Measurements from ENCODE around the gene SELENBP1.
"Not testable (repeated sequence)": the region's sequence is repeated elsewhere in the genome, so short reads cannot be mapped to it uniquely, and the experiment has no call there.

Gene SELENBP1

DNA sequence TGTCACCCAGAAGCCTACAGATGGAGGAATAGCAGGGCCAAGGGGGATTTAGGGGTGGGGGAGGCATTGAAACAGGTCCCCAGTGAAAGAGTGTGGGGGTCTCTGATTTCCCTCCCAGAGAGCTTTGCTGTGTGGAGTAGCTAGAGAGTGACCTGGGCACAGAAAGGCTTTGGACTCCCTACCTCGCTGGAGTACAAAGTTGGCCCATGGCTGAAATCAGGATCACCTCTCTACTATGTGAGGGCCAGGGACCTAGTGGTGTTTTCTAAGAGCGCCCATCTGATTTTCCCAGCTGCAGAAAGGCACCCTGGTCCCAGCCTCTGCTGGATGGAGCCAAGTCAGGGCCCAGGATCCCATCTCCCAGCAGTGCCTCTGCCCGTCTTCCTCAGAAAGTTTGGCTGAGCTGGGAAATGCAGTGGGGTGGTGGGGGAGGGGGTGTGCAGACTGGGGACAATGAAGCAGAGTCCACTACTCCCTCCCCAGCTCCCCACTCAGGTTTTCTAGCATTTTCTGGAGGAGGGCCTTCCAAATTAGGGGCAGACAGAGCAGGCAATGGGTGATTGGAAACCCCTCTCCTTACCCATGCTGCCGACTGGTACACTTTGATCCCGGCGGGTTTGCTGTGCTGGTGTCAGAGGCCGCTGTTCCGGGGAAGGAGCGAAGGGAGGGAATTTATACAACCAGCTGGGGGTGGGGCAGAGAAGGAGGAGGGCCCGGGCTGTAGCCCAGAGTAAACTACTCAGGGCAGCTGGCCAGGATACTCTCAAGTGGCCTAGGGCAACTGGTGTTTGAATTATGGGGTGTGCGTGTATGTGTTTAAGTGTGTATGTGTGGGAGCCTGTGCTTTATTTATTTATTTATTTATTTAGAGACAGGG, at the start of gene SELENBP1:
TSS of gene SELENBP1 (minus strand) at position 648 of the 877 bp plus-strand sequence. CDS start at position 584, 64 bp downstream.
- no peak for DNase-seq (ENCODE audit: low read depth, low spot score)

DNA sequence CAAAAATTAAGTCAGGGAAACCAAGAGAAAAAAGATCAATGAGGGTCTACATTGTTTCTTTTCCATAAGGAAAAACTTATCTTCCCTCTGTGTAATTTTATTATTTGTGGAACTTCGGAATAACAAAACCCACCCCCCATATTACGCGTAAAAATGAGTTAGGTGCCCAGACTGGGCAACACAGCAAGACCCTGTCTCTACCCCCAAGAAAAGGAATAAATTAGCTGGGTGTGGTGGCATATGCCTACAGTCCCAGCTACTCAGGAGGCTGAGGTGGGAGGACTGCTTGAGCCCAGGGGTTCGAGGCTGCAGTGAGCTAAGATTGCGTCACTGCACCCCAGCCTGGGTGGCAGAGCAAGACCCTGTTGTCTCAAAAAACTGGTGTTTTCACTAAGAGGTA, 47.3 kb upstream of the SELENBP1 start:
- DNase-seq (ENCODE audit: low read depth, low spot score), result no peak

DNA sequence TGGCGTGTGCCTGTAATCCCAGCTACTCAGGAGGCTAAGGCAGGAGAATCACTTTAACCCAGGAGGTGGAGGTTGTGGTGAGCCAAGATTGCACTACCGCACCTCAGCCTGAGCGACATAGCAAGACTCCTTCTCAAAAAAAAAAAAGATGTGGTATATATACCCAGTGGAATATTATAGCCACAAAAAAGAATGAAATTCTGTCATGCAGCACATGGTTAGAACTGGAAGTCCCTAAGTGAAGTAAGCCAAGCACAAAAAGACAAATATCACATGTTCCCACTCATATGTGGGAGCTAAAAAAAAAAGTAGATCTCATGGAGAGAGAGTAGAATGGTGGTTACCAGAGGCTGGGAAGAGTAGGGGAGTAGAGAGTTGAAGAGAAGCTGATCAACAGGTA, 45.6 kb upstream of the SELENBP1 start:
- DNase-seq (ENCODE audit: low read depth, low spot score), result no peak

DNA sequence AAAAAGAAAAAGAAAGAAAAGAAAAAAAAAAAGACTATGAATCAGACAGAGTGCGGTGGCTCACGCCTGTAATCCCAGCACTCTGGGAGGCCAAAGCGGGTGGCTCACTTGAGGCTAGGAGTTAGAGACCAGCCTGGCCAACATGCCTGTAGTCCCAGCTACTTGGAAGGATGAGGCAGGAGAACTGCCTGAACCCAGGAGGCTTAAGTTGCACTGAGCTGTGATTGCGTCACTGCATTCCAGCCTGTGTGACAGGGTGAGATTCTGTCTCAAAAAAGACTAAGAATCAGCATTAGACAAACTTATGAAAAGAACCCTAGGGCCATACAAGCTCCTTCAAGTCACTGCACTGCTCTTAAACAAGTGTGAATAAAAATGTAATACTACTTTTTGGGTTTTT, 43.7 kb upstream of the SELENBP1 start:
- DNase-seq (ENCODE audit: low read depth, low spot score), result no peak

DNA sequence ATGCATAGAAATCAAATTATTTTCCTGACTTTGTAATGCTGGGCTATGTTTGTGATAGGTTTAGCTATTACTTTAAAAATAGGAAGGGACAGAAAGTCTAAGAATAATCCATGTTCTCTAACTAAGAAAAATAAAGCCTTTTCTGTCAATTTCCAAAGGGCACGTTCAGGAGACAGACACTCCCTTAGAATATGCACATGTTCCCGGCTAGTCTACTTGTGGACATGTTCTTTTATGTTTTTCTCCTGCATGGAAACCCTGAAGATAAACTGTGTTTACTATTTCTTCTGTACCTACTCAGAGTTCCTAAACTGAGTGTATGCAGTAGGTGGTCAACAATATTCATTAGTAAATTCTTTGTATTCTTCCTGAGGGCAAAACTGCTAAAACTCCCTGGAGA, 39.4 kb upstream of the SELENBP1 start:
- DNase-seq (ENCODE audit: low read depth, low spot score), result no peak

DNA sequence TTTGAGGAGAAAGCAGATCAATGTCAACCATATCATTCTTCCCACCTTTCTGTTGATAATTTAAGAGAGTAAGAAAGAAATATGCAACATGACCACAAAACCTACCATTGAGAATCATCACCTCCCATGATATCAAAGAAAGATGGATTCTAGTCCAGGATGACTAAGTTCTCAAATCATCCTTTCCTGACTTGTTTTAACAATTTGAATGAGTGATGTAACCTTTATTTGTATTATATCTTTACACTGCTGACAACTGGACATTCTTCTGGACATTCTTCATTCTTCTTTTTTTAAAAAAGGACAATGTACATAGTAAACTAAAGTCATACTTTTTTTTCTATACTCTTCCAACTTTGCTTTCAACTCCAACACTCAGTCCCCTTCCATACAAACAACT, 36.4 kb upstream of the SELENBP1 start:
- DNase-seq (ENCODE audit: low read depth, low spot score), result no peak

DNA sequence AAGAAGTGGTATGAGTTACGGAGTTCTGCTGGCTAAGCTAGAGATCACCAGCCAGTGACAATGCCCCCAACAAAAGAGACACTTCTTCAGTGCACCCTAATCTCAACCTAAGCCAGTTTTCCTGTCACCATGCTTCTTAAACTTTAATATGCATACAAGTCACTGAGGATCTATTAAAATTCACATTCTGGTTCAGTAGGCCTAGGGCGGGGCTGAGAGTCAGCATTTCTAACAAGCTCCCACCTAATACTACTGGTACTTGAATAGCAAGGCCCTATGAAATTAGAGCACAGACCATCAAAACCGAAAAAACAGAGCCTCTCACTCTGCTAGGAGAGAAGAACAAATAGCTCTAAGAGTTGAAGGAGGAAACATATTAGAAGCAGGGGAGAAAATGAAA, 34.8 kb upstream of the SELENBP1 start:
- DNase-seq (ENCODE audit: low read depth, low spot score), result no peak

DNA sequence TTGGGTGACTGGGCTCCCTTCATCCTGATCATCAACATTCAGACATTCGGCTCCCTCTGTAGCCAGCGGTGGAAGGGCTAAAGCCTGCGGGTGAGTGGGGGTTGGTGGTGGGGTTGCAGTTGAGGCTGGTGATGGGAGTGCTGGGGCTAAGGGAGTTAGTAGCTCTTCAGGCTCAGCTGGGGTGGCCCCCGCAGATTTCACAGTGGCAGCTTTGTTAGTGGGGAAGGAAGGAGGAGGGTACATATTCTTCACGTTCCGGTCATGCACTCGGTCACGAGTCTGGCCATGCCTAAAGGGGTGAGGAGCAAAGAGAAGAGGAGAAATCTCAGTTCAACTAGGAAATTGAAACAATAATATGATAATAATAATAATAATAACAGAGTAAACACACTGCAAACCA, 33.7 kb upstream of the SELENBP1 start:
- no peak for DNase-seq (ENCODE audit: low read depth, low spot score)

DNA sequence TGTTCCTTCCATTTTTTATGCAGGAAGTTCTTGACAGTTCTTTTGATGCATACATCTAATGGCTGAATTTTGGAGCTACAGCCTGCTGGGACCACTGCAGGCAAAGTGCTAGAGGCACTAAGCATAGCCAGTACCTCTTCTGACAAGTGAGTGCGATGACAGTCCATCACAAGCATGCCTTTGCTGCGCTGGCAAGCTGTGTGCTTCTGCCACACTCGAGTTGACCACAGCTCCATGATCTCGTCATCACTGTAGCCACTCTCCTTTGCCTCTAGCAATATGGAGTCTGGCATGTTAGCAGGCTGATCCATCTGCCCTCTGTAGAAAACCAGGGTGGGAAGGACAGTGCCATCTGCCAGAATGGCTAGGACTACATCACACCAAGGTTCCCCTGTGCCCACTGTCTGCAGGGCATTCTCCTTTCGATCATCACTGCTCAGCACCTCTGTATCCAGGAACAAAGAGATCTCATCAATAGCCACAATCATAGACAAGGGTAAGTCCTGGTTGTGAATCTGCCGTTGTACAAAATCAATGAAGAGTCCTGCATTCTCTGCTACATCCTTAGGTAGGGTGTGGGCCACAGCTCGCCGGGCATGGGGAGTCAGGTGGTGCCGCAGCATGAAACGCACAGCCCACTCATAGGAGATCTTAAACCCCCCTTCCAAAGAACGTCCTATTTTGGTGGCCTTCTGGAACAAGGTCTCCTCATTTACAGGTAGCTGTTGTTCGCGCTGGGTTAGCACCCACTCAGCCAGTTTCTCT, 32.9 kb upstream of the SELENBP1 start:
- no peak for DNase-seq (ENCODE audit: low read depth, low spot score)

DNA sequence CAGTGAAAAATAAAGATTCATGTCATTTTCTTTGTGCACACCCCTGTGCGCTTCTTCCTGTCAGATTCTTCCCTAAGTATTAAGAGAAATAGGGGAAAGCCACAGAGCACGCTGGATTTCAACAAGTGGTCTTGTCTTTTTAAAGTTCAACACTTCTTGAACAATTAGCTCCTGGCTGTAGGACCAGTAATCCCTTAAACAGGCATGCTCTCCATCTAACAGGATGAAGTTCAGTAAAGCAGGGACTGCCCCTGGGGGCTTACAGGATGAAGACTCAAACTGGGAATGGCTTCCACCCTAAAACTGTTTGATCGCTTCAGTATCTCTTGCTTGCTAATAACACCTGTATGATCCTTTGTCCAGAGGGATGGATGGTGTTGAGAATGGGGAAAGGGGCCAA, 31.1 kb upstream of the SELENBP1 start:
- no peak for DNase-seq (ENCODE audit: low read depth, low spot score)

DNA sequence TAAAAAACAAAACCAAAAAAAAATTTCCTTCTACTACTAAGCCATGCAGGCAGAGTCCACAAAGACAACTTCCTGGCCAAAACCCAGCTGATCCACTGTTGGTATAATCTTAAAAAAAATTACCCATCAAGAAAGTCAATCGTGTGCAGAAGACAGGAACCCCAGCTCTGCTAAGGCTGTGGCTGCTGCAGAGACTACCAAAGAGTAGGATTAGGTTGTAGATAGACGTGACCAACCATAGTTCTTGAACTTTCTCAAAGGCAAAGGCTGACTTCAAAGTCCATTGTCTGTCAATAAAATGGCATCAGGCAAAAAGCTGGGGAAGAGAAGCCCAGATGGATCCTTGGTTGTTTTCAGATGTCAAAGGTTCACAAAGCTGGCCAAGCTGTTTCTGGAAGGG, 30.3 kb upstream of the SELENBP1 start:
- no peak for DNase-seq (ENCODE audit: low read depth, low spot score)

DNA sequence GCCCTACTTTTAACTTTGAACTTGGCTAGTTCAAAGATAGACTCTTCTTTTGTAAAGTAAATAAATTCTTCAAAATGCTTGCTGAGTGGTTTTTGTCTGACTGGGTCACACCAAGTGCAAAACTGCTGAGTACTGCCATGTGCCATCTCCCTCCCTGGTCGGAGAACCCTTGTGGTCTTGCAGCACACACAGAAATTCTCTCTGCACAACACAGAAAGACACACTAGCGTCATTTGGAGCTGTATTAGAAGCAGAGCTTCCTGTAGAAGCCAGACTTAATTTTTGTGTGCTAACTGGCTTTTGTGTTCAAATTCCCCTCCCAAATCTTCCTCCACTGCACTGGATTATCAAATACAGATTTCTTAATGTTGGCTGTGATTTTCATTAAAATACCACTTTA, 29.4 kb upstream of the SELENBP1 start:
- no peak for DNase-seq (ENCODE audit: low read depth, low spot score)

DNA sequence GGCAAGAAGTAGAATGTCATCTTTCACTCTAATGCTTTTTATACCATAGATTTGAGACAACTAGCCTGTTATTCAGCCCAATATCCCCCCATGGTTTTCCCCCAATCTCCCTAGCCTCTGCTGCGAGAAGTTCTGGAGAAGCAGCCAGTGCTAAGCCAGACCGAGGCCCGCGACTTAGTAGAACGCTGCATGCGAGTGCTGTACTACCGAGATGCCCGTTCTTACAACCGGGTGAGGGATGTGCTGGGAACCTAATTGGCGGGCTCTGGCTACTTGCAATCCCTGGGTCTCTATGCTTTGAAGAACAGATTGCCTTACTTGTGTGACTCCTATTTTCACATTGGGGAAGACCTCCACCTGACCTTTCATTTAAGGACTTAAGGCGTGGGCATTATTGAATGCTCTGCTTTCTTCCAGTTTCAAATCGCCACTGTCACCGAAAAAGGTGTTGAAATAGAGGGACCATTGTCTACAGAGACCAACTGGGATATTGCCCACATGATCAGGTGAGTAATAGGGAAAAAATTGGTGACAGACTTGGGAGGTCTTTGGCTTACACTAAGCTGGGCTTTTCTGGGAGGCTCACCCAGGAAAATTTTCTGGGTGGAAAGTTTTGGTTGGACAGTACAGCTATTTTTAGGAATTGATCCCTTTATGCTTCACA, 28.8 kb upstream of the SELENBP1 start:
- DNase-seq (ENCODE audit: low read depth, low spot score), result no peak

DNA sequence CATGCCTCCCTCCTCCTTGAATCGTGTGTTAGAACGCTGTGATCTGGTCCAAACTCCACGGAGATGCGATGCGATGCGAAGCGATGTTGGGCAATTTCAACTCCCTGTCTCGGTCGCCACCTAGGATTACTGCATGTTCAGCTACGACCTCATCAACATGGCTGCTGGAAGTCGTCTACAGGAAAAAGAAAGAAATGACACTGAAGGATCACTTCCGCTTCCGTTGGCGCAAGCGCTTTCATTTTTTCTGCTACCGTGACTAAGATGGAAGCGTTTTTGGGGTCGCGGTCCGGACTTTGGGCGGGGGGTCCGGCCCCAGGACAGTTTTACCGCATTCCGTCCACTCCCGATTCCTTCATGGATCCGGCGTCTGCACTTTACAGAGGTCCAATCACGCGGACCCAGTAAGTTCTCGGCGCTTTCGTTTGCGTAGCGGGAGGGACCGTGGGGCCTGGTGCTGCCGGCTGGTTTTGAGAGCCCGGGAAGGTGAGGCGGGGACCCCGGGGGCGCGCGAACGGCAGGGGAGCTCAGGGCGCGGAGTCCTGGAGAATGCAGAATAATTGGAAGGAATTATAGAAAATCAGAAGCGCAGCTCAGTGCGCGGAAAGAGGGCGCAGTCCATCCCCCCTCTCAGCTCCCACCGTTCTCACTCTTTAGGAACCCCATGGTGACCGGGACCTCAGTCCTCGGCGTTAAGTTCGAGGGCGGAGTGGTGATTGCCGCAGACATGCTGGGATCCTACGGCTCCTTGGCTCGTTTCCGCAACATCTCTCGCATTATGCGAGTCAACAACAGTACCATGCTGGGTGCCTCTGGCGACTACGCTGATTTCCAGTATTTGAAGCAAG, 27.0 kb upstream of the SELENBP1 start, which contains the start of gene PSMB4:
TSS of gene PSMB4 (plus strand) at position 250 of the 848 bp plus-strand sequence. CDS start at position 265, 15 bp downstream.
- peak; percentile 78 for DNase-seq (ENCODE audit: low read depth, low spot score)

DNA sequence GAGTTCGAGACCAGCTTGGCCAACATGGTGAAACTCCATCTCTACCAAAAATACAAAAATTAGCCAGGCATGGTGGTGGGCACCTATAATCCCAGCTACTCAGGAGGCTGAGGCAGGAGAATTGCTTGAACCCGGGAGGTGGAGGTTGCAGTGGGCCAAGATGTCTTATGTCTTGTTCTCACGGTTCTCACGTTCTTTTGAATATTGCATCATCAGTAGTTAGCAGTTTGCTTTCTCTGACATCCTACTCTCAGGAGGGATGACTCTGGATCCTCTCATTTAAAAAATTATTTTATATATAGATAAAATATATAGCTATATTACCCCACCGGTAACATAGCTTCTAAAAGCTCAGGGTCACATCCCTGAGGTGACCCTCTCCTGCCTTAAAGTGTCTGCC, 23.8 kb upstream of the SELENBP1 start:
- not testable (repeated sequence) for DNase-seq (ENCODE audit: low read depth, low spot score)

DNA sequence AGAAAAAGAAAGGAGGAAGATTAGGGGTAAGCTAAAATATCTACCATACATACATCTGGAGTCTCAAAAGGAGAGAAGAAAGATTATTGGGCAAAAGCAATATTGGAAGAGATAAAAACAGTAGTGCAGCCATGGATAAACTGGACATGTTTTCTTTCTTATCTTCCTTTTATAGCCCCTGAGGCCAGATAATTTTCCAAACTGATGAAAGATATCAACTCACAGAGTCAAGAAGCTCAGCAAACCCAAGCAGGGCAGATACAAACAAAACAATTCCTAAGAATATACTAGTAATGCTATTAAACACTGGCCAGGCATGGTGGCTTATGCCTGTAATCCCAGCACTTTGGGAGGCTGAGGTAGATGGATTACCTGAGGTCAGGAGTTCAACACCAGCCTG, 21.1 kb upstream of the SELENBP1 start:
- DNase-seq (ENCODE audit: low read depth, low spot score), result no peak

DNA sequence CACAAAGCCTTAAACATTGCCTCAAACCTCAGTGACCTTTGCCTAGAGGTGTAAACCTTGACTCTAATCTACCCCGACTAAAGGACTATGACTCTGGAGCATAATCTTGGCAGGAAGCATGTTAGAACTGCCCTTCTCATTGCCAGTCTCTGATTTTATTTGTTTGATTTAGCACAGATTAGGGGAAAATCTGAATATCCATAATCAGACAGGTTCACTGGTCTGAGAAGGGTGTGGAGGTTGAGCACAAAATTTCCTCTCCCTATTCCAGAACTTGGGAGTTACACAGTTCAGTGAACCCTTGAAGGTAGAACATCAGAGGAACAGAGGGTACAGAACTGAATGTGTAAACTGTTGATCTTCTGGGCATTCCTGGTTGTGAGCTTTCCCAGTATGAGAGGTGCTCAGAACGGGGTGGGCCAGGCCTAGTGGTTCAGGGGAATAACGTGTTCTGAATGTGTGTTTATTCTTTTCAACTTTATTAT, 18.6 kb upstream of the SELENBP1 start:
- no peak for DNase-seq (ENCODE audit: low read depth, low spot score)

DNA sequence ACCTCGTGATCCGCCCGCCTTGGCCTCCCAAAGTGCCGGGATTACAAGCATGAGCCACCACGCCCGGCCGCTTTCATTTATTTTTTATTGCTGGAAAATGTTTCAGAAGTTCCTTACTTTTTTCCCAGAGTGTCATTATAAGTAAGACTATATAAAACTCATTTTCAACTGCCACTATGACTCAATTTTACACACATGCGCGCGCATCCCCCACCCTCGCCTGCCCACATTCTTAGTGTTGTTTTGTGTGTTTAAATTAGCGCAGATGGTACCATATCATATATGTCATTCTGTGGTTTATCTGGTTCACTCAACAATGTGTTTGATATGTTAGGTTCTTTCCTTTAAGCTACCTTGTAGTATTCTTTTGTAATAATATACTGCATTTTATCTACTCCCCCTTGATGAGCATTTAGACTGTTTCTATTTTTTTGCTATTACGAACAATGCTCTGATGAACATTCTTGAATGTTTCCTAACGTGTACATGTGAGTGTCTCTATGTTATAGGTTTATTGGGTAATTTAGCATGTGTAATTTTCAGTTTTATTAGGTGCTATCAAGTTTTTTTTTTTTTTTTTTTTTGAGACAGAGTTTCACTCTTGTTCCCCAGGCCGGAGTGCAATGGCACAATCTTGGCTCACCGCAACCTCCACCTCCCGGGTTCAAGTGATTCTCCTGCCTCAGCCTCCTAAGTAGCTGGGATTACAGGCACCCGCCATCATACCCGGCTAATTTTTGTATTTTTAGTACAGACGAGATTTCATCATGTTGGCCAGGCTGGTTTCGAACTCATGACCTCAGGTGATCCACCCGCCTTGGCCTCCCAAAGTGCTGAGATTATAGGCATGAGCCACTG, 17.9 kb upstream of the SELENBP1 start:
- DNase-seq (ENCODE audit: low read depth, low spot score), result not testable (repeated sequence)

DNA sequence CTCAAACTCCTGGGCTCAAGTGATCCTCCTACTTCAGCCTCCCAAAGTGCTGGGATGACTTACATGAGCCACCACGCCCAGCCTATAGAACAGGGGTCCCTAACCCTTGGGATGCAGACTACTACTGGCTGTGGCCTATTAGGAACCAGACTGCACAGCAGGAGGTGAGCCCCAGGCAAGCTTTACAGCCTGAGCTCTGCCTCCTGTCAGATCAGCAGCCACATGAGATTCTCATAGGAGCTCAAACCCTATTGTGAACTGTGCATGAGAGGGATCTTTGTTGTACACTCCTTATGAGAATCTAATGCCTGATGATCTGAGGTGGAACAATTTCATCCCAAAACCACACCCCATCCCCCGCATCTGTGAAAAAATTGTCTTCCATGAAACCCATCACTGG, 13.5 kb upstream of the SELENBP1 start:
- DNase-seq (ENCODE audit: low read depth, low spot score), result no peak

DNA sequence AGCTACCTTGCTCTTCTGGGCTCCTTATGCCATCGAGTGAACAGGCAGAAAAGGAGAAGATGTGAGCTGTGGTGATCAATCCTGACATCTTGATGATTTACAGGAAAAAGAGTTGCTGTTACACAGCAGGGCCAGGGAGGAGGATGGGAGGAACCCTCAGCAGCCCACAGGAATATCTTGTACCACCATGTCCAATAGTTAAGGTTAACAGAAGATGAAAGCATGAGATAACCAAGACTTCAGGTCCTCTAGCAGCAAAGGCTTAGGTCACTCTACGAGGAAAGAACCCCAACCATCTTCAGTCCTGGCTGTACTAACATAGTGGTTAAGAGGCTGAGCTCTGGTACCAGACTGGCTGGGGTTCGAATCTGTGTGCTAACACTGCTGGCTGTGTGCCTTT, 12.1 kb upstream of the SELENBP1 start:
- no peak for DNase-seq (ENCODE audit: low read depth, low spot score)
